Psoas muscle (tissue), 8 donors: Measurements from ENCODE around the gene LDLRAD1. TPM values are rescaled to one million over a fixed set of nuclear protein-coding genes. Genes with fewer than 3 reads are reported as not detected.
"Not testable (repeated sequence)": the region's sequence is repeated elsewhere in the genome, so short reads cannot be mapped to it uniquely, and the experiment has no call there.

ENCODE experiments used
- ATAC-seq, 4 donors: fragments of 200-7000 bp; cut with Tn5 transposase; one replicate each; pipeline ENCODE4 v1.9.1; 2020; ENCODE audit warnings: moderate library complexity in 3 of 4, mild to moderate bottlenecking in 2 of 4
- DNase-seq, 2 donors: peaks; one replicate each; pipeline ENCODE4 v3.0.0-alpha.2; 2020
- H3K27ac ChIP-seq: fragments of 200-600 bp; one replicate; pipeline ENCODE4 v1.8.0; 2022
- H3K27me3 ChIP-seq, 3 donors: fragments of 200-600 bp in 1 of 3; one replicate each; pipeline versions ENCODE4 v1.6.1 to v1.8.0; 2013 to 2022; ENCODE audit warnings: low read length in 2 of 3, mild to moderate bottlenecking in 2 of 3, moderate library complexity in 1 of 3; ENCODE audit not compliant: insufficient read depth in 3 of 3
- H3K36me3 ChIP-seq, 2 donors: fragments of 200-600 bp in 1 of 2; one replicate each; pipeline versions ENCODE4 v1.6.1 to v1.8.0; 2013 to 2022; ENCODE audit warnings: low read depth in 1 of 2, mild to moderate bottlenecking in 1 of 2, moderate library complexity in 1 of 2; ENCODE audit not compliant: insufficient read depth in 1 of 2
- H3K4me1 ChIP-seq: fragments of 200-600 bp; one replicate; pipeline ENCODE4 v1.8.0; 2022
- H3K4me3 ChIP-seq: fragments of 200-600 bp; one replicate; pipeline ENCODE4 v1.8.0; 2022; ENCODE audit warnings: mild to moderate bottlenecking
- H3K9me3 ChIP-seq: fragments of 200-600 bp; one replicate; pipeline ENCODE4 v1.8.0; 2022
- WGBS, 3 donors: extraction: QIAGEN DNeasy Blood & Tissue Kit; methylation state at CpG; one replicate each; pipeline versions ENCODE4 v1.1.6 to v1.1.7; 2013; 5-methylcytosine and 5-hydroxymethylcytosine counted together
- intact Hi-C, 2 donors: fragments of 100-400 bp; cut with DNase I; formaldehyde crosslinking; loops; one replicate each; pipeline versions ENCODE4 v1.11.0 to v1.14.2; 2022
- polyA plus RNA-seq, 3 donors: library from polyadenylated mRNA; stranded (reverse); fragments of 200-250 nt; gene quantifications; one replicate each; pipeline ENCODE4 v1.2.3, GENCODE V29; 2013
- total RNA-seq, 4 donors: library from RNA; stranded (reverse); fragmentation: NEBNext Ultra II Directional in 2 of 4; extraction: Animal tissue kit (Norgen Biotek cat#: 25700) in 2 of 4; gene quantifications; one replicate each; pipeline versions ENCODE4 v1.2.1 to v1.2.4, GENCODE V29; 2021 to 2023
- TF ChIP-seq, protein P1 (sequence below): fragments of 200-600 bp; IDR thresholded peaks from one replicate; pipeline ENCODE4 v1.8.0; 2022; ENCODE audit warnings: antibody characterized with exemption
- donor health status: healthy with polysubstance abuse.
- donor health status: DM: no; HTN: no; CAD: no; lungs with moderate emphysema.
- donor health status: Bipolar disorder and iron deficiency.
- donor health status: healthy.
- donor health status: DM: yes; HTN: yes; CAD: no.
- donor health status: DM: no; HTN: no; CAD: no.
- donor health status: DM: no; HTN: no; CAD: no.
- donor health status: DM: yes; HTN: yes; CAD: no.

The LDLRAD1 gene
- total and polyA plus RNA-seq, 7 donors = not detected

DNA sequence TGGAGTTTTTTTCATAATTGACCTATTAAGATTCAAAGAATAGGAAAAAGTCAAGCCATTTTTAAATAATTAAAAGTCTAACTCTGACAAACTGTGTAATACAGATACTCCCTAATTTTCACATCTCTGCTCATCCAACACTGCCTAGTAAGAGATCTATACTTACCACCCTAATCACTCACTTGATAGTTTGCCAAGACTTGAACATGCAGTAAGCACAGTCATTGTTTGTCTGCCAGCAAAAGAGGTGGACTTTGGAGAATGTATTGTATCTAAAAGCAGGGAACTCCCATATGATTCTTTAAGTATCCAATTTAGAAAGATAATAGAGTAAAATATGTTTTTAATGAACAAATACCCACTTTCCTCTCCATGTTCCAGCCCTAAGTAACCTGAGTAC is 19.5 kb upstream of the LDLRAD1 start:
- intact Hi-C loops = loop anchor here (10.0 kb wide), 2 partner anchors 163 to 173 kb away; no protein-coding TSS in a partner anchor
- H3K27me3 ChIP-seq = no peaks in the 10 kb centered on the region
- peaks cover 20 to 100% of the 10 kb centered on the region in 2 donors for H3K36me3 ChIP-seq
- TF ChIP-seq, protein P1, sequence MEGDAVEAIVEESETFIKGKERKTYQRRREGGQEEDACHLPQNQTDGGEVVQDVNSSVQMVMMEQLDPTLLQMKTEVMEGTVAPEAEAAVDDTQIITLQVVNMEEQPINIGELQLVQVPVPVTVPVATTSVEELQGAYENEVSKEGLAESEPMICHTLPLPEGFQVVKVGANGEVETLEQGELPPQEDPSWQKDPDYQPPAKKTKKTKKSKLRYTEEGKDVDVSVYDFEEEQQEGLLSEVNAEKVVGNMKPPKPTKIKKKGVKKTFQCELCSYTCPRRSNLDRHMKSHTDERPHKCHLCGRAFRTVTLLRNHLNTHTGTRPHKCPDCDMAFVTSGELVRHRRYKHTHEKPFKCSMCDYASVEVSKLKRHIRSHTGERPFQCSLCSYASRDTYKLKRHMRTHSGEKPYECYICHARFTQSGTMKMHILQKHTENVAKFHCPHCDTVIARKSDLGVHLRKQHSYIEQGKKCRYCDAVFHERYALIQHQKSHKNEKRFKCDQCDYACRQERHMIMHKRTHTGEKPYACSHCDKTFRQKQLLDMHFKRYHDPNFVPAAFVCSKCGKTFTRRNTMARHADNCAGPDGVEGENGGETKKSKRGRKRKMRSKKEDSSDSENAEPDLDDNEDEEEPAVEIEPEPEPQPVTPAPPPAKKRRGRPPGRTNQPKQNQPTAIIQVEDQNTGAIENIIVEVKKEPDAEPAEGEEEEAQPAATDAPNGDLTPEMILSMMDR = no peak
- H3K4me1 ChIP-seq = no peaks in the 10 kb centered on the region
- DNase-seq (no peak), ATAC-seq (no peak)
- no peak overlapping the region for H3K27ac ChIP-seq
- no peaks in the 10 kb centered on the region for H3K9me3 ChIP-seq
- H3K4me3 ChIP-seq = no peak overlapping the region

DNA sequence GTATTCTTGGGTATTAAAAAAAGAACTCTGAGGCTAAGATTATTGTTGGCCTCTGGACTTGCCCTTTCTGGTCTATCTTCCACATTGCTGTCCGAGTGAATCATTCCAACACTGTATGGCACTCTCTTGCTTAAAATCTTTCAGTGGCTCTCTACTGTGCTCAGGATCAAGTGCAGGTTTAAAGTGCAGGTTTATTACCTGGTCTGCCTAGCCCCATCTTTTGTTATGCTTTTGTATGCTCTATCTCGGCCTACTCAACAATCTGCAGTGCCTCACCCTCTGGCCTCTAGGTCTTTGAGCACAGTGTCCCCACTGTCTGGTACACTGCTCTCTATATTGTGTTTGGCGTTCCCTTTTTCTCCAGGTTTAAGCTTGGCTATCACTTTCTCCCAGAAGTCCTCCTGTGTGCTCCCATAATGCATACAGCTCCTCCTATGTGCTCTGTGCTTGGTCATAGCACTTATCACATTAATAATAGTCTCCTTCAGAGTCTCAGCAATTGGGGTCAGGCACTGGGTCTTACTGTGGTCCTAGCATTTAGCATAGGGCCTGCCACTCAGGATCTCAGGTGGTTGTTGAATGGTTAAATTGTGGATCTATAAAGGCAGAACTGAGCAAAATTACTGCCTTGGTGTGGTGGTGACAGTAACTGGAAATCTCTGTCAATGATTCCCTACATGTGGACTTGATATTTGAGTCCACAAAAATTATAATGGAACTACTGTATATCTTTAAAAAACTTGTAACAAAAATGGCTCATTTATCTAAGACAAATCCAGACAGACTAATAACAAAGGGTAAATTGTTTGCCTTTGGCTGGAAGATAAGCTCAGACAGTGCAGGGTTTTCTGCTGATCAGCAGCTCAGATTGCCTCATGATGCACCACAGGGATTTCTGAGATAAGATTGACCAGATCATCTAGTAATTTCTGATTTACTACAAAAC is 10.6 kb upstream of the LDLRAD1 start:
- no peak overlapping the region for H3K27ac ChIP-seq
- no peak for ATAC-seq
- peaks cover 3 to 51% of the 10 kb centered on the region in 2 donors for H3K36me3 ChIP-seq
- WGBS, 3 donors = 85 to 88% (median 87%) methylated on average over 3 of the region's 3 CpGs
- no peak overlapping the region for H3K4me3 ChIP-seq
- H3K4me1 ChIP-seq = no peaks in the 10 kb centered on the region
- H3K27me3 ChIP-seq = no peaks in the 10 kb centered on the region
- H3K9me3 ChIP-seq = no peaks in the 10 kb centered on the region
- TF ChIP-seq, protein P1 = no peak
- DNase-seq = no peak
- intact Hi-C loops = no loop called here

DNA sequence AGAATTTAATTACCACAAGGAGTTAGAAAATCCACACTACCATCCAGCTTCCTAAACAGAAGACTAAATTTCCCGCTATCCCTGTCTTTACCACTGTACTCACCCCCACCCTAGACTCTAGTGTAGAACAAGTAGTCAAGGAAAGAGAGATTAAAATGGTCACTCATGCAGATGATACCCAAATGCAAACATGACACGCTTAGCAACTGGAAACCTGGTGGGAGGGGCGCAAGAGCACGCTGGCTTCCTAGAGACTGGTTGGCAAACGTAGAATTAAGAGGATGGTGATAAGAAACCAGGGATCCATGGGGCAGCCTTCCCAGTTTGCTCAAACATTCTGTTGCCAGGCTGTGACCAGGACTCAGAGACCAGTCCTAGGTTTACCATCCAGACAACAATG is 9.9 kb upstream of the LDLRAD1 start:
- Histone ChIP-seq H3K9me3 (no peaks in the 10 kb centered on the region), H3K4me3 (no peak overlapping the region), H3K36me3 (peaks cover 3 to 43% of the 10 kb centered on the region in 2 donors), H3K4me1 (no peaks in the 10 kb centered on the region), H3K27ac (no peak overlapping the region), H3K27me3 (no peaks in the 10 kb centered on the region)
- intact Hi-C loops = no loop called here
- no peak for DNase-seq
- TF ChIP-seq, protein P1 = no peak
- 75 to 90% (median 78%) methylated on average over 5 of the region's 5 CpGs for WGBS, 3 donors
- no peak for ATAC-seq

DNA sequence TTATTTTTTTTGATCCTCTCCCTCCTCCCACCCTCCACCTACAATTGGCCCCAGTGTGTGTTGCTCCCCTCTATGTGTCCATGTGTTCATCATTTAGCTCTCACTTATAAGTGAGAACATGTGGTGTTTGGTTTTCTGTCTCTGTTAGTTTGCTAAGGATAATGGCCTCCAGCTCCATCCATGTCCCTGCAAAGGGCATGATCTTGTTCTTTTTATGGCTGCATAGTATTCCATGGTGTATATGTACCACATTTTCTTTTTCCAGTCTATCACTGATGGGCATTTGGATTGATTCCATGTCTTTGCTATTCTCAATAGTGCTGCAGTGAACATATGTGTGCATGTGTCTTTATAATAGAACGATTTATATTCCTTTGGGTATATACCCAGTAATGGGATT is 6.8 kb upstream of the LDLRAD1 start:
- ATAC-seq, H3K4me3 ChIP-seq, H3K27me3 ChIP-seq, H3K27ac ChIP-seq, intact Hi-C loops, DNase-seq, H3K9me3 ChIP-seq, H3K4me1 ChIP-seq: not testable (repeated sequence)
- 81 to 94% (median 85%) methylated on average over 1 of the region's 1 CpG for WGBS, 3 donors
- peaks cover 3 to 13% of the 10 kb centered on the region in 2 donors for H3K36me3 ChIP-seq

DNA sequence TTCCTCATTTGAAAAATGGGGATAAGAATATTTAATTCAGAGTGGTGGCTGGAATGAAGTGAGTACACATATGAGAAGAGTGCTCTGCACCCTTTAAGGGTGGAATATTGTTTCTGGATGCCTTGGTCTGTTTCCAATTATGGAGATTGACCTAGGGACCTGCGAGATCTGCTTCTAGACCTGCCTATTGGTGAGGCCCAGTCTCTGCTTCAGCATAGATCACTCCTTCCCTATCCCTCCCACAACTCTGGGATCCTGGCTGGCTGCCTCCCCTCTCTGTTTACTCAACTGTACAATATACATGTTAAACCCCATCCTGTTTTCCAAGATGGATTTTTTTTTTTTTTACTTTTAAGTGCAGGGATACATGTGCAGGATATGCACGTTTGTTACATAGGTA is 6.4 kb upstream of the LDLRAD1 start:
- TF ChIP-seq, protein P1 = no peak
- DNase-seq = no peak
- intact Hi-C loops = no loop called here
- 65 to 77% (median 77%) methylated on average over 2 of the region's 2 CpGs for WGBS, 3 donors
- Histone ChIP-seq H3K4me1 (no peaks in the 10 kb centered on the region), H3K27me3 (no peaks in the 10 kb centered on the region), H3K4me3 (no peak overlapping the region), H3K36me3 (peaks cover 2 to 8% of the 10 kb centered on the region in 2 donors), H3K27ac (no peak overlapping the region), H3K9me3 (no peaks in the 10 kb centered on the region)
- ATAC-seq = no peak

DNA sequence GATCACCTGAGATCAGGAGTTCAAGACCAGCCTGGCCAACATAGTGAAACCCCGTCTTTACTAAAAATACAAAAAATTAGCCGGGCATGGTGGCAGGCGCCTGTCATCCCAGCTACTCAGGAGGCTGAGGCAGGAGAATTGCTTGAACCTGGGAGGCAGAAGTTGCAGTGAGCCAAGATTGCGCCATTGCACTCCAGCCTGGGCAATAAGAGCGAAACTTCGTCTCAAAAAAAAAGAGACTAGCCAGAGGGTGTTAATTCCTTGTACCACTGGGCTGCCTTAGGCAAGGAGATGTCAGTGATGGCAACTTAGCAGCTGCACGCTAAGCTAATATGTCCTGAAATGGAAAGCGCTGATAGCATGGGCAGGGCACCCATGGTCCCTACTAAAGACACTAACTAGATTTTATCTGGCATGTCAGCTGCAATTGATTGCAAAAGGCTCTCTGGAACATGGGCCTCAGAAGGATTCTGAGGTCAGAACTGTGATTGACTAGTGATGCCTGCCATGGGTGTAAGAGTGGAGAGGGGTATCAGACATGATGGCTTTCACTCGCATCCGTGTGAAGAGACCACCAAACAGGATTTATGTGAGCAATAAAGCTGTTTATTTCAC is 1.7 kb upstream of the LDLRAD1 start:
- WGBS, 3 donors = 76 to 83% (median 81%) methylated on average over 10 of the region's 10 CpGs
- DNase-seq, H3K27ac ChIP-seq, H3K4me3 ChIP-seq, intact Hi-C loops, H3K36me3 ChIP-seq, H3K9me3 ChIP-seq, ATAC-seq, H3K27me3 ChIP-seq, H3K4me1 ChIP-seq: not testable (repeated sequence)
